ENCODE data around the gene MRFAP1.
"Not testable (repeated sequence)": the region's sequence is repeated elsewhere in the genome, so short reads cannot be mapped to it uniquely, and the experiment has no call there.

The MRFAP1 gene

DNA sequence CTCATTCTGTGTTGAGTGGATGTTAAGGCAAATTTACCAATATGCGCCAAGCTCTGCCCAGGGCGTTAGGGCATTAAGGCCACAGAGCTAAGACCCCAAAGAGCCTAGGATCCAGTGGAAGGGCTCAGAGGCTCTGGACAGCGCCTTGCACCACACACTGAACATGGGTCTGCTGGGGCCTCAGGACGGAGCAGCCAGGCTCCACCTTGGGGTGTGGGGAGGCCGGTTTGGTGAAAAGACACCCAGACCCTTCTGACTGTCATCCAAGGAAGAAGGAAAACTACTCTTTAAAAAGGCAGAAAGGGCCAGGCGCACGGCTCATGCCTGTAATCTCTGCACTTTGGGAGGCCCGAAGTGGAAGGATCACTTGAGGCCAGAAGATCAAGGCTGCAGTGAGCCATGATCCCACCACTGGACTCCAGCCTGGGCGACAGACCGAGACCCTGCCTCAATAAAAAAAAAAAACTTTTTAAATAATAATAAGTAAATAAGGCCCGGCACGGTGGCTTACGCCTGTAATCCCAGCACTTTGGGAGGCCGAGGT lies 1.3 kb upstream of the MRFAP1 start:
- no peak for DNase-seq

DNA sequence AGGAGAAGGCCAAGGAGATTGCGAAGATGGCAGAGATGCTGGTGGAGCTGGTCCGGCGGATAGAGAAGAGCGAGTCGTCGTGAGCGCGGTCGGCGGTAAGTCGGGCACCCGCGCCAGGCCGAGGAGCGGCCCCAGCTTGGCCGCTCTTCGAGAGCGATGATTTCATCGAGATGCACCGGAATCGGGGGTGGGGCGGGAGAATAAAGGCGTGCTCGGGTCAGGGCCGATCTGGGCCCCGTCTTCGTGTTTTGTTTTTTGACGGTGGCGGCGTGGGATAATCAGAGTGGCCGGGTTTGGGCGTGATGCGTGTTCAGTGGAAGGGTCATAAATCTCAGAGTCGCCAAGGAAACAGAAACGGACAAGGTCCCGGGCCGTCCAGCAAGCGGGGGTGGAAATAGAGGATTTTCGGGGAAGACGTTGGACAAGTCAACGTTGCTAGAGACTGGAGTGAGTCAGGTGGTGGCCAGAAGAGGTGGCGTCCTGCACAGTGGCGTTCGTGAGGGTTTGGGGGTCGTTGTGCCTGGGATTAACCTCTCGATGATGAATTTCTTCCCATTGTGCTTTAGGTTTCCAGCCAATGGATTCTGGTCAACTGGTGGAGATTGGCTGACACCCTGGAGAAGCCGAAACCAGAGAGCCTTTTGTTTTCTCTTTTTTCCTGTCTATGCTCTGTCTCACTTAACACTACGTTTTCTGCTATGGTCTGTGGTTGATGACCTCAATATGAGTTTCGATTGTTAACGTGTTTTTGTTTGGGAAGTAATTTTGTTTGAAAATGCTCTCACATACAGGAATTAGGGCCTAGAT lies 882 bp downstream of the MRFAP1 start:
- DNase-seq: peak; percentile 68

DNA sequence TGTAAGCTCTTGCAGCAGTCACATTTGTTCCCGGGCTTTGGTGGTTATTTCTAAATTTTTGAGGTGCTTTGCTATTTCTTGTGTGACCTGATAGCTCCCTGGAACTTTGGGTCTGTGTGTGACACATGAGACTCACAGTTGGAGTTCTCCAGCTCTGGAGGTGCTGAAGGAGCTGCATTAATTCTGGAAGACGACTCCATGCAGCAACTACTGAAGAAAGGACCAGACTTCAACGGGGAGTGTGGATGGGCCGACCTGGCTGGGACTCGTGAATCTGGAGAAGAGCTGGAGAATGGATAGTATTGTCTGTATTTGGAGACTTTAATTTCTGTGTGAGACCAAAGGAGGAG lies 1.5 kb downstream of the MRFAP1 start:
- no peak for DNase-seq

DNA sequence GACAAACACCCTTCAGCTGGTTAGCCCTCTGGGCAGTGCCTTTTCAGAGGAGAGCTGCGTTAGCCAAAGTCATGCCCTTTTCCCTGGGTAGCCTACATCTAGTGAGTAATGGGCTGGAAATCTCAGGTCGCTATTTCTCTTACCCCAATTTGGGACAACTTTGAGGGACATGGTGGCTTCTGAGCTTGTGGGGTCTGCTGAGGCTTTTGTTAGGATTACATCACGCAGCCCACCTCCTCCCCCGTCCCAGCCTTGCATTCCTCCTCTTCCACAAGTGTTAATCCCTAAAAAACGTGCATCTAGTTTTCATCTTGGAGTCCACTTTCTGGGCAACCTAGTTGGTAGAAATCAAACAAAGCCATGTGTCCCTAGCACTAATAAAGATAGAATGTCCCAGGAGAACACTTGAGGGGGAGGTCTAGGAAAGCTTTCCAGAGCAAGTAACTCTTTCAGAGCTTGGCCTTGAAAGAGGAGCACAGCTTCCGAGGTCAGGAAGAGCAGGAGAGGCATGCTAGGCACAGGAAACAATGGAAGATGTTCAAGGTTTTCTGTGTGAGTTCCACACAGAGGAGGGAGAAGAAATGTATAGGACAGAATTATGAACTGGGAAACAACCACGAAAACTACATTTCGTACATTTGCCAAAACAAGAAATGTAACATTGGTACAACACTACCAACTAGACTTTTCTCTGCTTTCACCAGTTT lies 2.8 kb downstream of the MRFAP1 start:
- no peak for DNase-seq

DNA sequence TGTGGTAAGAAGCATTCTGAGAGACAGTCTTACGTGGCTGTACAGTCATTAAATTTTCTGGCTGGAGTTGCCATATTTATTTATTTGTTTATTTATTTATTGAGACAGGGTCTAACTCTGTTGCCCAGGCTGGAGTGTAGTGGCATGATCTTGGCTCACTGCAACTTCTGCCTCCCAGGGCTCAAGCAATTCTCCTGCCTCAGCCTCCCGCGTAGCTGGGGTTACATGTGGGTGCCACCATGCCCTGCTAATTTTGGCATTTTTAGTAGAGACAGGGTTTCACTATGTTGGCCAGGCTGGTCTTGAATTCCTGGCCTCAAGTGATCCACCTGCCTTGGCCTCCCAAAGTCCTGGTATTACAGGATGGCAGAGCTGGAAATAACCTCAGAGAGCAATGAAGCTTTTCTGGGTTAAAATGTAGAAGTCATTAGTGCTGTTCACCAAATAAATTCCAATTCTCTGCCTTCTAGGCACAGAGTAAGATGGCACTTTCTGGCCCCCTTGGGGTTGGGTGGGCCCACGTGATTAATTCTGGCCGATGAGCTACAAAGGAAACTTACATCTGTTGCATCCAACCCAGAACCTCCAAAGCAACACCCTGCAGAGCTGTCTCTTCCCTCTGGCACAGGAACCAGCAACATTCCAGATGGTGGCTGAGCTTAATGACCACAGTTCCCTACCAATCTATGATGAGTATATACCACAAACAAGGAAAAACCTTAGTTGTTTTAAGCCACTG lies 4.5 kb downstream of the MRFAP1 start:
- no peak for DNase-seq

DNA sequence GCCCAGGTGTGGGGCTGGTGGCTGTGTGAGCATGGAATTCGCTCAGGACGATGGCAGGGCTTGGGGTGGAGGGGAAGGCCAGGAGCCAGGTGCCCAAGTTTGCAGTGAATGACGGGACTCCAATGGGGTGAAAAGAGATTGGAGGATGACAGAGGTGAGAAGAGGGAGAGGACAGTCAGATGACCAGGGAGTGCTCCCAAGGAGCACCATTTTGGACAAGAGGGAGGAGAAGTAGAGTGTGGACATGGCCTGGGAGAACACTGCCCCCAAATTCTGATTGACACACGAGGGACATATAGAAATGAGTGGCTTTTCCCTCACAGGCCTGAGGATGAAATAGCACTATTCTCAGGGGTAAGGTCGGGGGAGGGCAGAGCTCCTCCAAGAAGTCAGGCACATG lies 6.7 kb downstream of the MRFAP1 start:
- DNase-seq: no peak

DNA sequence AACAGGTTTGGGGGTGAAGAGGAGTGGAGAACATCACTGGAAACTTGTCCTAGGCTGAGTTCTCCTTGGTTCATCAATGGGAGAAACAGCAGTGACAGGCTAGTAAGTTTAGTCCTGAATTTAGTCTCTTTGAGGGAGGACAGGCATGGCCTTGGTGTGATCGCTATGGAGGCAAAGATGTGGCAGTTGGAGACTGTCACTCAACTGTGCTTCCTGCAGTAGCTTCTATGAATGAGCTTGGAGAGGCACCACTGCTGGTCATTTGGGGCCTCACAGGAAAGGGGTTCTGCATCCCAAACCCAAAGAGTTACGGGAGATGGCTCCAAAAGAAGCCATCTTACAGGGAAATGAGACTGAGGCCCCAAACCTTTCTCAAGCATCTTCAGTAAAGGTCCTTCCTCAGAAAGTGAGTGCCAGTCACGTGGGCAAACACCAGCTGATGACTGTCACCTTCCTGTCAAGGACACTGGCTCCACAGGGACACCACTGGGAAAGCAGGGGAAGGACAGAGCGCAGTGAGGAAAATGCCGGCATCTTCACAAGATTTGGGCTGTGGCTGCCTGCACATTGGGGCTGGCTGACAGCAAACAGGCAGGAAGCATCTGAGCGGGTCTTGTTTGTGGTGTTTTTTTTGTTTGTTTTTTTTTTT lies 7.2 kb downstream of the MRFAP1 start:
- DNase-seq: no peak

DNA sequence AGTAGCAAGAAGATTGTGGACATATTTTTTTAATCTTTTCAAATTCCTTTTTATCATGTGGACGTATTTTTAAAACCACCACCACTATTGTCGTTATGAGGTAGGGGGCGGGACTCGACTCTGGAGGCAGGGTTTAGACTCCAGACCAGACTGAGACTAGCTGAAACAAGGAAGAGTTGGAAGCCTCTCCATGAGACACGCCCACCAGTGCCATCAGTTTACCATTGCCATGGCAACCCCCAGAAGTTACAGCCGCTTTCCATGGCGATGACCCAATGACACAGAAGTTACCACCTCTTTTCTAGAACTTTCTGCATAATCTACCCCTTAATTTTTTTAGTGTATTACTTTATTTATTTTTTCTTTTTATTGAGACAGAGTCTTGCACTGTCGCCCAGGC lies 8.7 kb downstream of the MRFAP1 start:
- no peak for DNase-seq

DNA sequence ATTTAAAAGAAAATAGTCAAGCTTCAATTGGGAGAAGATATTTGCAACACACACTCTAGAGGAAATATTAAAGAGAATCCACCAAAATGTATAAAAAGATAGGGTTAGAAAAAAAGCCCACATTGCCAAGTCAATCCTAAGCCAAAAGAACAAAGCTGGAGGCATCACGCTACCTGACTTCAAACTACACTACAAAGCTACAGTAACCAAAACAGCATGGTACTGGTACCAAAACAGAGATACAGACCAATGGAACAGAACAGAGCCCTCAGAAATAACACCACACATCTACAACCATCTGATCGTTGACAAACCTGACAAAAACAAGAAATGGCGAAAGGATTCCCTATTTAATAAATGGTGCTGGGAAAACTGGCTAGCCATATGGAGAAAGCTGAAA lies 13.7 kb downstream of the MRFAP1 start:
- DNase-seq: not testable (repeated sequence)

DNA sequence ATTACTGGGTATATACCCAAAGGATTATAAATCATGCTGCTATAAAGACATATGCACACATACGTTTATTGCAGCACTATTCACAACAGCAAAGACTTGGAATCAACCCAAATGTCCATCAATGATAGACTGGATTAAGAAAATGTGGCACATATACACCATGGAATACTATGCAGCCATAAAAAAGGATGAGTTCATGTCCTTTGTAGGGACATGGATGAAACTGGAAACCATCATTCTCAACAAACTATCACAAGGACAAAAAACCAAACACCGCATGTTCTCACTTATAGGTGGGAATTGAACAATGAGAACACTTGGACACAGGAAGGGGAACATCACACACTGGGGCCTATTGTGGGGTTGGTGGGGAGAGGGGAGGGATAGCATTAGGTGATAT lies 14.8 kb downstream of the MRFAP1 start:
- not testable (repeated sequence) for DNase-seq

DNA sequence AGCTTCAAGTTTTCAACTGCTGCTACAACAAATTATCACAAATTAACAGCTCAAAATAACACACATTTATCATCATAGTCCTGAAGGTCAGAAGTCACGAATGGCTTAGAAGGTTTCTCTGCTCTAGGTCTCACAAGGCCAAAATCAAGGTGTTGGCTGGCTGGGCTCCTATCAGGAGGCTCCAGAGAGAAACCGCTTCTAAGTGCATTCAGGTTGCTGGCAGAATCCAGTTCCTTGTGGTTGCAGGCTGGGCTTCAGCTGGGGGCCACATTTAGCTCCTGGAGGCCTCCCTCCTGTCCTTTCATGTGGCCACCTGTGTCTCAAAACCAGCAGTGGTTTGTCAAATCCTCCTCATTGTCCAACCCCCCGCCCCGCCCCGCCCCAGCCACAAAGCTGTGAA lies 15.4 kb downstream of the MRFAP1 start:
- no peak for DNase-seq

DNA sequence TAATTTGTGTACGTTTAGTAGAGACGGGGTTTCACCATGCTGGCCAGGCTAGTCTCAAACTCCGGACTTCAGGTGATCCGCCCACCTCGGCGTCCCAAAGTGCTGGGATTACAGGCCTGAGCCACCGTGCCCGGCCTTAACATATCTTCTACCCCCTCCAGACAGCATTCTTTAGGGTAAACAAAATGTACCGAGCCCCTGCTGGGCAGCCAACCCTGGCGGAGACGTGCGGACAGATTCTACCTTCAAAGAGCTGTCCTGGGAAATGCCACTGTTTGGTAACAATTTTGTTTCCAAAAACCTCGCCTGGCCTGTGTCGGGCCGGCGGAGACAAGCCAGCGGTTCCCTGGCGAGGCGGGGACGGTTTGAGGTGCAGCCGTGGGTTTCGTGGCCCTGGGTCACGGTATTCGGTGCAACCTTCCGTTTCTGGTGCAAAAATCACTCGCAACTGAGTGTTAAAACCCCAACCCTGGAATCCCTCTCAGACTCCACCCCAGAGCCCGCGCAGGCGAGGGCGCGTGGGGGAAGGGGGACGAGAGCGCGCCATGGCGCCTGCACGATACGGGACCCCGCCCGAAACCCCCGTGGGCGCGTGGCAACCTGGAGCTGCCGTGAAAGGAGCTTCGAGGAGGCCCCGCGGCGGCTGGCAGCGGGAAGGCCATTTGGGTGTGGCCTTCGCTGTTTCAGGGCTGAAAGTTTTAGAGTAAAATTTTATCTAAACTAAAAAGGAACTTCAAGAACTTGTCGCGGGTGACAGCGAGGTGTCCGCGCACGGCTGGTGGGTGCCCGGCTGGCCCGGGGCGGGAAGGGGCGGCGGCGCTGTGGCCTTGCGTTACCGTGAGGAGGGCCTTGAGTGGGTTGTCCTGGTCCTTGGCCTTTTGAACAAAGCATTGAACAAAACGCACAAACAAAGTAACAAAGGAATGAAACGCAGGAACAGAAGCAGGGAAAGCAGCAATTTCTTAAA lies 17.0 kb downstream of the MRFAP1 start:
- no peak for DNase-seq

DNA sequence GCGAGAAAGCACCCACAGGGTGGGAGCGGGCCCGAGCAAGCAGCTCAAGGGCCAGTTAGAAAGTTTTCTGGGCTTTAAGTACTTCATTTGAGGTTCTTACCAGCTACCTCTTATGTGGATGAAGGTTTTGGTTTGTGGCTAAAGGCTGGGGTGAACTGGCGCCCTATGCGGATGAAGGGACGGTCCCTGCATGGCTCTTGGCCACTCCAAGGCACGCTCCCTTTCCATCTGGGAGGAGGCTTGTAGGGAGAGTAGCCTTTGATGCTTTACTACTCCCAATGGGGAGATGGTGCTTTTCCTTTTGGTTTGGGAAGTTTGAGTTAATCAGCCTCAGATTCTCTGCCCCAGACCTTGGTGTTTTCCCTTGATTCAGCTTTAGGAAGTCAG lies 17.7 kb downstream of the MRFAP1 start:
- DNase-seq: no peak

DNA sequence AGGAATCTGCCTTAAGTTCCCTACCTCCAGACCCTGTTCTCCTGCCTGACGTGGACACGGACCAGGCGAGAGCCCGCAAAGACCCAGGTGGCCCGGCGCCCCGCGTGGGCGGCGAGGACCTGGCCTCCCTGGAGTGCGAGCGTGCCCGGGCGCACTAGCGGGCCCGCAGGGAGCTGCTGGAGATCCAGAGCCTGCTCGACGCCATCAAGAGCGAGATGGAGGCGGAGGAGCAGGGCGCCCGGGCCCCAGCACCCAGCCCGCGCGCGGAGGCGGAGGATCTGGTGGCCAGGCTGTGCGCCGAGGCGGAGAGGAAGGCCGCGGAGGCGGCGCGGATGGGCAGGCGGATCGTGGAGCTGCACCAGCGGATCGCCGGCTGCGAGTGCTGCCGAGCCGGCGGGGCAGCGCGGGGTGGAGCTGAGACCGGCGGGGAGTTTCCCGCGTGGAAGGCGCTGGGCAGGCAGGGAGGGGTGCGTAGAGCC lies 18.2 kb downstream of the MRFAP1 start:
- DNase-seq: peak; percentile 80

DNA sequence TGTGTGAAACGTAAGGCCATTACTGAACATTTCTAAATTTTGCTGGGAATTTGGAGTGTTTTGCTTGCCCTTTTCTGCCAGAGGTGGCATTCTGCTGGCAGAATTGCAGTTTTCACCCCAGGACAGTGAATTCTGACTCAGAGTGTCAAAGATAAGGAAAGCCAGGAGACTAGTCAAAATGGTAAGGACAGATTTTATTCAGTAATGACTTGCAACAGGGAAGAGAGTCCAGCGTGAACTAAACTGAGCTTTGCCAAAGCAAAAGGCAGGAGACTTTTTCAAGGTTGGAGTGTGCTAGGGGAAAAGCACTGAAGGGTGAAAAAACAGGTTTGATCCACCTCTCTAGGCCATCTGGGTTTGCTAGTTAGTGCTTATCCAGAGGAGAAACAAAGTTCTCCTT lies 19.4 kb downstream of the MRFAP1 start:
- DNase-seq: no peak

DNA sequence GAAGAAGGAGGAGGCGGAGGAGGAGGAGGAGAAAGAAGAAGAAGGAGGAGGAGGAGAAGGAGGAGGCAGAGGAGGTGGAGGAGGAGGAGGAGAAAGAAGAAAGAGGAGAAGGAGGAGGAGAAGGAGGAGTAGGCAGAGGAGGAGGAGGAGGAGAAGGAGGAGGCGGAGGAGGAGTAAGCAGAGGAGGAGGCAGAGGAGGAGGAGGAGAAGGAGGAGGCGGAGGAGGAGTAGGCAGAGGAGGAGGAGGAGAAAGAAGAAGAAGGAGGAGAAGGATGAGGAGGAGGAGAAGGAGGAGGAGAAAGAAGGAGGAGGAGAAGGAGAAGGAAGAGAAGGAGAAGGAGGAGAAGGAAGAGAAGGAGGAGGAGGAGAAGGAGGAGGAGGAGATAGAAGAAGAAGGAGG lies 19.9 kb downstream of the MRFAP1 start:
- DNase-seq: no peak

DNA sequence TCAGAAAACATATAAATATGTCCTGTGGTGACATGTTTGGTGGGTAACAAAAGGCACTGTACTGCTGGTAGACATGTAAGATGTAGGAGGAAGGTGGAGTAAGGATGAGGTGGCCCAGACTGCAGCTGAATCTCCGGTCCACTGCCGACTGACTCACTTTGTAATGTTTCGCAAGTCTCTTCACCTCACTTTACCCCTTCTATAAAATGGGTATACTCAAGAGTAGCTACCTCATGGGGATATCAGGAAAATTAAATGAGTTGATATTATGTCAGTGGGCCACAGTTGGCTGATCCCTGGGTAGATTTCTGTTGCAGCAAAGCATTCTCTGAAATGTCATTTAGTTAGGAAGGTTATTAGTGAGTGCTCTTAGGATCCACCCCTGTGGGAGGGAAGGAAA lies 22.1 kb downstream of the MRFAP1 start:
- DNase-seq: no peak

DNA sequence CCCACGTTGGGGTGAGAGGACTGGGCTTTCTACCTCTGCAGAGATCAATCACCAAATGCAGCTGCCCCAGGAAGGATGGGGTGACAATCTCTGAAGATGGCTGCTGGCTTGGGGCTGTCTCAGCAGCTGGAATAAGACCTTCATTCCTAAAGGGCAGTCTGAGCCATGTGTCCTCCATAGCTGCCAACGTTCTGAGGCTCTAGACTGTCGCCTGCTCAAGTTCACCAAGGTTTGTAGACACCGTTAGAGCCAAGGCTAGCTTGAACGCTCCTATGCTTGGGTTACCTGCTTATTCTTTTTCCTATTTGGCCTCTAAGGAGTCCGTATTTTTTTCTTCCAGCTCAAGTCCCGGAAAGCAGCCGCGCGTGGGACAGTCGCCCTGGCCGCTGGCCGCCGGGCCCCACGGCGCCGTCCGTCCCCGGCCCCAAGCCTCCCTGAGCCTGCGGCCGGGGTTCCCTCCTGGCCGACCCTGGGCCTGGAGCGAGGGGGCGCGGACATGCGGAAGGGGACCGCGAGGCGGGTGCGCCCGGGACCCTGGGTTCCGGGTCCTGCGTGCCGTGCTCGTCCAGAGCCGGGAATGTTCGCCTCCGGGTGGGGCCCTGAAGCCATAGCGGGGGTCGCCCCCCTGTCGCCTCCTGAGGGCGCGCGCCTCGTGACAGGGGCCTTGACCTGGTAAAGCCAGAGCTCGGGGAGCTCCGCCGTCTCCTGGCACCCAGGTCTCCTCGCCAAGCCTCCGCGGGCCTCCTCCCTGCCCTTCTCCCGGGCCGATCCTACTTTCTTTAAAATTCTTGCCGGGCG lies 23.3 kb downstream of the MRFAP1 start:
- no peak for DNase-seq

DNA sequence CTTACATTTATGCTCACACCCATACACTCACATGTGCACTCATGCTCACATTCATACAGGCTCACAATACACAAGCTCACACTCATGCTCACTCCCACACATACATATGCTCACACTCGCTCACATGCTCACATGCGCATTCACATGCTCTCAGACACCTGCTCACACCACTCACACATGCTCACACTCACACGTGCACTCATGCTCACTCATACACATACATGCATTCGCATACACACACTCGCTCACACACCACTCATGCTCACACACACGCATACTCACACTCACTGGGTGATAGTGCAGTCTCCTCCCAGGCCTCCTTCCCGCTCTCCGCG lies 24.8 kb downstream of the MRFAP1 start:
- no peak for DNase-seq

DNA sequence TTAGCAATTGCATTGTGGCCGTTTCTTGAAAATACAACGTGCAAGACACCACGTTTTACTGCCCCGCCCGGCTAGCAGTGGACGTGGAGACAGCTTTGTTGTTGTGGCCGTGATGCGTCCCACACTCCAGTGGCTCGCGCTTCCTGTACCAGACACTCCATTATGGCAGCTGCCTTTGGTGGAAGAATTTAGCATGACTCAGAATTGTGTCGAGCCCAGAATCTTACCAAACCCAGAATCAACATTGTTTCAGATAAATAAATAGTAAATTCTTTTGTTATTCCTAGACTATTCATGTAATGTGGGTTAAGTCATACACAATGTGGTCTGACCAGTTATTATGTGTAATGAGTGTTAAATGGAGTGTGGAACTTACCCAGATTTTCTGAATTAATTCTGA lies 27.9 kb downstream of the MRFAP1 start:
- DNase-seq: no peak

DNA sequence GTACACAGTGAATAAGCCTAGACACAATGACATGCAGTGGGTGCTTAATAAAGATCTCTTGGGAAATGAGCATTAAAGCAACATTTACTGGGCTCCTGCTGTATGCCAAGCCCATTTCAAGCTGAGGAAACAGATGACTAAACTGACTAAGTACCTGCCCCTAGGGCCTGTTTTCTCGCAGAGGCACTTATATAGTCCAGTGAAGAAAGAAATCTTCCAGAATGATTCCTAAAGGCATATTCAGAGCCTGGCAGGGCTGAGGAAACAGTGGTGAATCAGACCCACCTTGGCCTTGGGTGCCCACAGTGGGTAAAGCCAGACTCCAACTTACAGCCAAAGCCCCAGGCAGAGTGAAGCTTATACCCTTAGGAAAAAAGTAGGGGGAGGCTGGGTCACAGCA lies 31.2 kb downstream of the MRFAP1 start:
- no peak for DNase-seq
